ACC112 (cell line): Measurements from ENCODE around the gene SIL1.
"Not testable (repeated sequence)": the region's sequence is repeated elsewhere in the genome, so short reads cannot be mapped to it uniquely, and the experiment has no call there.

Experiments
- H2AFZ ChIP-seq: fragments of 200-600 bp; sonication (generic); one replicate; pipeline ENCODE4 v1.6.0; 2017; ENCODE audit warnings: antibody characterized with exemption, low read length; ENCODE audit not compliant: unreplicated experiment
- H3K27ac ChIP-seq: fragments of 200-600 bp; sonication (generic); 2 replicates; pipeline ENCODE4 v1.5.1; 2014; ENCODE audit warnings: low read depth, mild to moderate bottlenecking, antibody characterized with exemption, low read length, moderate library complexity
- H3K27me3 ChIP-seq: fragments of 200-600 bp; sonication (generic); 2 replicates; pipeline ENCODE4 v1.6.1; 2014; ENCODE audit warnings: mild to moderate bottlenecking, antibody characterized with exemption, low read length, moderate library complexity, mixed read lengths; ENCODE audit not compliant: insufficient read depth
- H3K36me3 ChIP-seq: fragments of 200-600 bp; sonication (generic); 2 replicates; pipeline ENCODE4 v1.6.1; 2016; ENCODE audit warnings: mild to moderate bottlenecking, antibody characterized with exemption, low read length, moderate library complexity, mixed read lengths; ENCODE audit not compliant: insufficient read depth
- H3K4me1 ChIP-seq: fragments of 200-600 bp; sonication (generic); one replicate; pipeline ENCODE4 v1.6.1; 2016; ENCODE audit warnings: low read length, mixed read lengths; ENCODE audit not compliant: insufficient read depth, unreplicated experiment, control insufficient read depth
- H3K4me3 ChIP-seq: fragments of 200-600 bp; sonication (generic); 2 replicates; pipeline ENCODE4 v1.5.1; 2014; ENCODE audit warnings: mild to moderate bottlenecking, low read depth, low read length
- H3K79me2 ChIP-seq: fragments of 200-600 bp; sonication (generic); one replicate; pipeline ENCODE4 v1.6.0; 2016; ENCODE audit warnings: low read length; ENCODE audit not compliant: control insufficient read depth, unreplicated experiment, insufficient read depth

SIL1 gene

DNA sequence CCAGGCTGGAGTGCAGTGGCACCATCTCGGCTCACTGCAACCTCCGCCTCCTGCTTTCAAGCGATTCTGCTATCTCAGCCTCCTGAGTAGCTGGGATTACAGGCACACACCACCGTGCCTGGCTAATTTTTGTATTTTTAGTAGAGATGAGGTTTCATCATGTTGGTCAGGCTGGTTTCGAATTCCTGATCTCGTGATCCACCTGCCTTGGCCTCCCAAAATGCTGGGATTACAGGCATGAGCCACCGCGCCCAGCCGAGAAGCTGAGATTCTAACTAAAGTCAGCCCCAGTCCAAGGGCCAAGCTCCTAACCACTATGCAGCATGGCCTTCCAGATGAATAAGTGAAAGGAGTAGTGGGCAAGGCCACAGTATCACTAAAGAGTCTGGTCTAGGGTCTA, 20.9 kb downstream of the SIL1 start:
- H3K27me3 ChIP-seq, H2AFZ ChIP-seq, H3K27ac ChIP-seq, H3K36me3 ChIP-seq, H3K4me3 ChIP-seq: not testable (repeated sequence)
- peaks cover 29% of the 10 kb centered on the region for H3K4me1 ChIP-seq
- H3K79me2 ChIP-seq: peaks cover 35% of the 10 kb centered on the region

DNA sequence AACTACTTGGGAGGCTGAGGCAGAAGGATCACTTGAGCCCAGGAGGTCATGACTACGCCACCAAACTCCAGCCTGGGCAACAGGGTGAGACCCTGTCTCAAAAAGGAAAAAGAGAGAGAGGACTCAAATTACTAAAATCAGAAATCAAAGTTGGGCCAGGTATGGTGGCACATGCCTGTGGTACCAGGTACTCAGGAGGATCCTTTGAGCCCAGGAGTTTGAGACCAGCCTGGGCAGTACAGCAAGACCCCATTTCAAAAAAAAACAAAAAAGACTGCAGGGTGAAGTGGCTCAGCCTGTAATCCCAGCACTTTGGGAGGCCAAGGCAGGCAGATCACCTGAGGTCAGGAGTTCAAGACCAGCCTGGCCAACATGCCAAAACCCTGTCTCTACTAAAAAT, 23.8 kb downstream of the SIL1 start:
- H3K36me3 ChIP-seq, H3K27ac ChIP-seq, H2AFZ ChIP-seq, H3K4me3 ChIP-seq, H3K27me3 ChIP-seq: not testable (repeated sequence)
- peaks cover 14% of the 10 kb centered on the region for H3K4me1 ChIP-seq
- H3K79me2 ChIP-seq: peaks cover 25% of the 10 kb centered on the region

DNA sequence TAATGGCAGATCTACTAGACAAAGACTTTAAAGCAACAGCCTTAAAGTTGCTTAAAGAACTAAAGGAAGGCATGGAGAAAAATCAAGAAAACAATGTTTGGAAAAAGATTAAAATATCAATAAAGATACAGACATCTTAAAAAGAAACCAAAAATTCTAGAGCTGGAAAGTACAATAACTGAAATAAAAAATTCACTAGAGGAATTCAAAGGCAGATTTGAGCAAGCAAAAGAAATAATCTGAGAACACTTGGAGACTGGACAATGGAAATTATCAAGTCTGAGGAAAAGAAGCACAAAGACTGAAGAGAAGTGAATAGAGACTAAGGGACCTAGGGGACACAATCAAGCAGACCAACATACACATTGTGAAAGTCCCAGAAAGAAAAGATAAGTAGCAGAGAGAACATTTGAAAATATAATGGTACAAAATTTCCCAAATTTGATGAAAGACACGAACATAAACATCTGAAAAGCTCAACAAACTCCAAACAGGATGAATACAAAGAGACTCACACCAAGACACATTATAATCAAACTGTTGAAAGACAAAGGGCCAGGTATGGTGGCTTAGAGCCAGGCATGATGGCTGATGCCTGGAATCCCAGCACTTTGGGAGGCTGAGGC, 26.3 kb downstream of the SIL1 start:
- Histone ChIP-seq H3K27ac (no peak overlapping the region), H2AFZ (no peak overlapping the region), H3K36me3 (peaks cover 5% of the 10 kb centered on the region; the same call in 1 of the 2 replicates), H3K27me3 (no peaks in the 10 kb centered on the region), H3K4me3 (no peak overlapping the region), H3K4me1 (no peaks in the 10 kb centered on the region), H3K79me2 (peaks cover 3% of the 10 kb centered on the region)

- H3K27me3 ChIP-seq: no peaks in the 10 kb centered on the region
- H3K4me3 ChIP-seq: no peak overlapping the region
- no peak overlapping the region for H3K27ac ChIP-seq
- no peaks in the 10 kb centered on the region for H3K79me2 ChIP-seq
- no peak overlapping the region for H2AFZ ChIP-seq
- H3K36me3 ChIP-seq: peaks cover 5% of the 10 kb centered on the region; the same call in 1 of the 2 replicates
- no peaks in the 10 kb centered on the region for H3K4me1 ChIP-seq
Observed at GRCh38 chr5:139167952-139168720, 30.0 kb downstream of the SIL1 start.

DNA sequence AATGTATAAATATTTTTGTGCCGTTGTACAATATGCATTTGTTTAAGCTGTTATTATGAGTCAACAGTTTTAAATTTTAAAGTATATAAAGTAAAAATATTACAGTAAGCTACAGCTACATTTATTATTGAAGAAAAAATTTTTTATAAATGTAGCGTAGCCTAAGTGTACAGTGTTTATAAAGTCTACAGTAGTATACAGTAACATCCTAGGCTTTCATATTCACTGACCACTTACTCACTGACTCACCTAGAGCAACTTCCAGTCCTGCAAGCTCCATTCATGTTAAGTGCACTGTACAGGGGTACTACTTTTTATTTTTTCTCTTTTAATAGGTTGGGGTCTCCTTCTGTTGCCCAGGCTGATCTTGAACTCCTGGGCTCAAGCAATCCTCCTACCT, 30.6 kb downstream of the SIL1 start:
- H3K4me3 ChIP-seq: no peak overlapping the region
- no peaks in the 10 kb centered on the region for H3K27me3 ChIP-seq
- peaks cover 1% of the 10 kb centered on the region for H3K79me2 ChIP-seq
- no peaks in the 10 kb centered on the region for H3K4me1 ChIP-seq
- no peak overlapping the region for H2AFZ ChIP-seq
- H3K36me3 ChIP-seq: peaks cover 5% of the 10 kb centered on the region; the same call in 1 of the 2 replicates
- no peak overlapping the region for H3K27ac ChIP-seq

DNA sequence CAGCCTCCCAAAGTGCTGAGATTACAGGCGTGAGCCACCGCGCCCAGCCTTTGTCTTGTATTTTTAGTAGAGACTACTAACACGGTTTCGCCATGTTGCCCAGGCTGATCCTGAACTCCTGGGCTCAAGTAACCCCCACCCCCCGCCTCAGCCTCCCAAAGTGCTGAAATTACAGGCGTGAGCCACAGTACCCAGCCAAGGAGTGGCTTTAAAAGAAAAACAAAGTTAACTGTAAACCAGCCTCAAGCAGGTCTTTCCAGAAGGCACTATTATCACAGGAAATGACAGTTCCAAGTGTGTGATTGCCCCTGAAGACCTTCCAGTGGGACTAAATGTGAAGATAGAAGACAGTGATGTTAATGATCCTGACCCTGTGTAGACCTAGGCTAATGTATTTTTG, 31.1 kb downstream of the SIL1 start:
- no peaks in the 10 kb centered on the region for H3K27me3 ChIP-seq
- no peak overlapping the region for H2AFZ ChIP-seq
- peaks cover 4% of the 10 kb centered on the region for H3K79me2 ChIP-seq
- H3K4me3 ChIP-seq: no peak overlapping the region
- no peaks in the 10 kb centered on the region for H3K4me1 ChIP-seq
- peaks cover 4% of the 10 kb centered on the region; the same call in 1 of the 2 replicates for H3K36me3 ChIP-seq
- H3K27ac ChIP-seq: no peak overlapping the region

GRCh38 chr5:139164897-139165296, 33.3 kb downstream of the SIL1 start:
- H3K79me2 ChIP-seq, H3K27me3 ChIP-seq, H3K36me3 ChIP-seq, H2AFZ ChIP-seq, H3K27ac ChIP-seq, H3K4me3 ChIP-seq, H3K4me1 ChIP-seq: not testable (repeated sequence)

DNA sequence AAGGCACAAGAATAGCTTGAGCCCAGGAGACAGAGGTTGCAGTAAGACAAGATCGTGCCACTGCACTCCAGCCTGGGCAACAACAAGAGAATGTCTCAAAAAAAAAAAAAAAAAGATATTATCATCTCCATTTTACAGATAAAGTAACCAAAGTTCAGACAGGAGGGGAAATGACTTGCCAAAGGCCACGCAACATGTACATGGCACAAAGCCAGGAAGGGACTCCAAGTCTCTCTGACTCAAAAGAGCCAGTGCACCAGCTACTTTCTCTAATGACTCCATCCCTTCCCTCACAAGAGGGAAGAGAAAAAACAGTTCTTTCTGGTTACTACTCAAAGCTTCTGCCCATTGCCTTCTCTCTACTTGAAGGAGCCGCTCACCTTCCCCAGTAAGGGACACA, 34.1 kb downstream of the SIL1 start:
- Histone ChIP-seq H3K4me3 (no peak overlapping the region), H3K79me2 (peaks cover 4% of the 10 kb centered on the region), H2AFZ (no peak overlapping the region), H3K36me3 (no peaks in the 10 kb centered on the region), H3K27me3 (no peaks in the 10 kb centered on the region), H3K4me1 (no peaks in the 10 kb centered on the region), H3K27ac (no peak overlapping the region)

GRCh38 chr5:139162448-139162847, 35.7 kb downstream of the SIL1 start:
- H3K36me3 ChIP-seq: no peaks in the 10 kb centered on the region; the same call in 1 of the 2 replicates
- H3K4me3 ChIP-seq: no peak overlapping the region
- H2AFZ ChIP-seq: no peak overlapping the region
- peaks cover 4% of the 10 kb centered on the region for H3K79me2 ChIP-seq
- H3K4me1 ChIP-seq: no peaks in the 10 kb centered on the region
- no peak overlapping the region for H3K27ac ChIP-seq
- no peaks in the 10 kb centered on the region for H3K27me3 ChIP-seq

GRCh38 chr5:139158791-139159190, 39.4 kb downstream of the SIL1 start:
- Histone ChIP-seq H3K27me3 (no peaks in the 10 kb centered on the region), H3K4me3 (no peak overlapping the region), H3K27ac (no peak overlapping the region), H3K79me2 (peaks cover 4% of the 10 kb centered on the region), H3K36me3 (no peaks in the 10 kb centered on the region; the same call in none of the 2 replicates), H3K4me1 (no peaks in the 10 kb centered on the region), H2AFZ (no peak overlapping the region)

- no peaks in the 10 kb centered on the region for H3K27me3 ChIP-seq
- no peaks in the 10 kb centered on the region; the same call in none of the 2 replicates for H3K36me3 ChIP-seq
- H3K4me1 ChIP-seq: no peaks in the 10 kb centered on the region
- H3K27ac ChIP-seq: no peak overlapping the region
- peaks cover 3% of the 10 kb centered on the region for H3K79me2 ChIP-seq
- H2AFZ ChIP-seq: no peak overlapping the region
- H3K4me3 ChIP-seq: no peak overlapping the region
Observed at GRCh38 chr5:139157556-139157955, 40.6 kb downstream of the SIL1 start.
